GM12874 (cell line): ENCODE data around the gene PSMG4.

Experiments used
- TF ChIP-seq, protein P1 (sequence below): IDR thresholded peaks from 2 replicates; pipeline ENCODE4 v1.5.1; 2011; ENCODE audit warnings: low read depth, mild to moderate bottlenecking, control low read depth, low read length, moderate library complexity; ENCODE audit not compliant: insufficient read depth

The PSMG4 gene

DNA sequence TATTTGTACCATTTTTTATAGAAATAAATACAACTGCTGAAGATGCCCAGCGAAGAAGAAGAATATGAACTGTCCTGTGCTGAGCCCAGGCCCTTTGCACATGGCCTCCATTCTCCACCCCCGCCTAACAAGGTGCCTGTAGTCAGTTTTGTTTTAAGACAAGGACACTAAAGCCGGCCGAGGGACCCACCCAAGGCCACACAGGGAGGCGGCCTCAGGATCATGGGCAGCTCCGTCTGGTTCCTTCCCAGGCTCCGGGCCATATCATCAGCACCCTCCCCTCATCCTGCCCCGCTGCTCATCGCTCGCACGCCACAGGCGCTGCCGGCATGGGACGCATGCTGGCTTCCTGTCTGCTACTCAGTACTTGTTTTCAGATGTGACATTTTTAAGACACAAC, 21.3 kb downstream of the PSMG4 start:
- TF ChIP-seq, protein P1, sequence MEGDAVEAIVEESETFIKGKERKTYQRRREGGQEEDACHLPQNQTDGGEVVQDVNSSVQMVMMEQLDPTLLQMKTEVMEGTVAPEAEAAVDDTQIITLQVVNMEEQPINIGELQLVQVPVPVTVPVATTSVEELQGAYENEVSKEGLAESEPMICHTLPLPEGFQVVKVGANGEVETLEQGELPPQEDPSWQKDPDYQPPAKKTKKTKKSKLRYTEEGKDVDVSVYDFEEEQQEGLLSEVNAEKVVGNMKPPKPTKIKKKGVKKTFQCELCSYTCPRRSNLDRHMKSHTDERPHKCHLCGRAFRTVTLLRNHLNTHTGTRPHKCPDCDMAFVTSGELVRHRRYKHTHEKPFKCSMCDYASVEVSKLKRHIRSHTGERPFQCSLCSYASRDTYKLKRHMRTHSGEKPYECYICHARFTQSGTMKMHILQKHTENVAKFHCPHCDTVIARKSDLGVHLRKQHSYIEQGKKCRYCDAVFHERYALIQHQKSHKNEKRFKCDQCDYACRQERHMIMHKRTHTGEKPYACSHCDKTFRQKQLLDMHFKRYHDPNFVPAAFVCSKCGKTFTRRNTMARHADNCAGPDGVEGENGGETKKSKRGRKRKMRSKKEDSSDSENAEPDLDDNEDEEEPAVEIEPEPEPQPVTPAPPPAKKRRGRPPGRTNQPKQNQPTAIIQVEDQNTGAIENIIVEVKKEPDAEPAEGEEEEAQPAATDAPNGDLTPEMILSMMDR = no peak

DNA sequence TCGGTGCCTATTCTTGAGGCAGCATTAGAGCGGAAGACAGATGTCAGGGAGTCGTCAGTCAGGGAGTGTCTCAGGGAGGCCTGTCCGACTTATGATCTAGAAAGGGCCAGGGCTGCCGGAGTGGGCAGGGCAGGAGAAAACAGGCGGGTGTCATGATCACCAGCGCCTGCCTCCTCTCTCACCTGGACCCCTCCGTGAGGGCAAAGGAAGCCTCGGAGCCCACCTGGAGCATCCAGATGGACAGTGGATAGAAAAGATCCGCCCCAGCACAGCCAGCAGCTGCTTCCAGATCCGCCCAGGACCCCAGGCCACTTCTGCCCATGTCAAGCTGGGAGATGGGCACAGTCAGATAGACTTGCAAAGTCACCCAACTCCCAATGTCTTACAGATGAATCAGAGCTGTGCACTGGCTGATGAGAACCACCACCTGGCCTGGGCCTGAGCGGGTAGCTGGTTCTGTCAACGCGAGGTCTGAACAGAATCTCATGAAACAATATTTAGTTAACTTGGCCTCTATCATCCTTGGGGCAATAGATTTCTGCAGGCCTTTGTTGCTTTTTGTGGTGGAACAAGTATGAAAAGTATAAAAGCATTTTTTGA, 22.2 kb downstream of the PSMG4 start:
- TF ChIP-seq, protein P1 = no peak

DNA sequence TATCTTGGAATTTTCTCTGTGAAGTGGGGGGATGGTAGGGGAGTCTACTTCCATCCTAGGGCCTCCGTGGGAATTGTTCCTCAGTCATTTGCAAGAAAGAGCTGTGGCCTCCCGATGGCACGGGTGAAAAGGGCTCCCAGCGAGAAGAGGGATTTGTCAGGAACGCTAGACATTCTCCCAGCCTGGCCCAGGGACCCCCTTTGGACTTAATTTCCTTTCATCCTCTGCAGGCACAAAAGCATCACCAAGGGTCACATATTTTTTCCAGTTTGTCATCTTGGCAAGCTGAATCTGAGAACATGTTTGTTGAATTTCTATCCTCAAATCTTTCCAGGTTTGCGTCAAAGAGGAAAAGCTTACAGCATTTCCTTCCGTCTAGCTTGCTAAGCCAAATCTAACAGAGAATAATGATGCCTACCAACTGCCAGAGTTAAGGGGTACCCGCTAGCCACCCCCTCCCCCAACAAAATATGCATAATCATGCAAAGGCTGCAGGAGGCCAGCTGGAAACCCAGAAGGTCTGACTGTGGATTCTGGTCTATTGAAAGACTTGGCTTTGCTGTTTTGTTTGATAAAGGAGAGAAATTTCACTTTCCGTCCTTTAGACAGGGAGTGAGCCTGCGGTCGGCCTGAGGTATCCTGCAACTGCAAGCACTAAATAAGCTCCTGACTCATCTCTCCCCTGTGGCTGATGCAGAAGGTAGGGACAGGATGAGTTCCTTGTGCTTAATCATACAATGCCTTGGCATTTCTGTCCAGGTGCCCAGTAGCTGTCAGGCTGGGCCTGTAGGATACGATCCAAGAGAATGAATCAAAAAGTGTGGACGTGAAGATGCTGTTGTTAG, 23.1 kb downstream of the PSMG4 start:
- TF ChIP-seq, protein P1 = no peak

DNA sequence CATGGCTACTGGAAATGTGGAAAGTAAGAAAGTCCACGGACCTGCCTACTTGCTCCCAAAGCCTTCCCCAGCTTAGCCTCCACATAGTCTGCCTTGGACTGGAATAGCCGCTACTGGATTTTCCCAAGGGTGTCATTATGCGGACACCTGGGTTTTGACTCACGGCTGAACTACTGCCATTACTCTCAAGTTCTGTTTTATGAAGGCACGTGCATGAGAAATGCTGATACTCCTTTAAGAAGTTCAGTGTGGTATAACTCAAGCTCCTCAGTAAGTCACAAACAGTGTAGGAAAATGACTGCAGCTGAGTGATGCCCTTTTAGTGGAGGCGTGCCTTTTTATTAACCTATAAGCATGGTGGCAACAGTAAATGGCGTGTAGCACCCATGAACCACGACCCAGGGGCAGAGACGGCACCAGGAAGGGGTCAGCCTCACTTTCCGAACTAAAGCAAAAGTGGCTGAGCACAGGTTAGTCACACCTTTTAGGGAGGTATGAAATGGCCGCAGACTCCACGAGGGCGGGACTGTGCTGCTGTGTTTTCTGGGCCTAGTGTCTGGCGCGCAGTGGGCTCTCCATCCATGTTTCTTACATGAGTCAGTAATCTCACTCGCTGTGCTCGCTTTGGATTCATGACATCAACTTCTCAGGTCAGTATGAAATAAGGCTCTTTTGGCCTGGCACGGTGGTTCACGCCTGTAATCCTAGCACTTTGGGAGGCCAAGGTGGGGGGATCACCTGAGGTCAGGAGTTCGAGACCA, 23.9 kb downstream of the PSMG4 start:
- TF ChIP-seq, protein P1 = no peak

DNA sequence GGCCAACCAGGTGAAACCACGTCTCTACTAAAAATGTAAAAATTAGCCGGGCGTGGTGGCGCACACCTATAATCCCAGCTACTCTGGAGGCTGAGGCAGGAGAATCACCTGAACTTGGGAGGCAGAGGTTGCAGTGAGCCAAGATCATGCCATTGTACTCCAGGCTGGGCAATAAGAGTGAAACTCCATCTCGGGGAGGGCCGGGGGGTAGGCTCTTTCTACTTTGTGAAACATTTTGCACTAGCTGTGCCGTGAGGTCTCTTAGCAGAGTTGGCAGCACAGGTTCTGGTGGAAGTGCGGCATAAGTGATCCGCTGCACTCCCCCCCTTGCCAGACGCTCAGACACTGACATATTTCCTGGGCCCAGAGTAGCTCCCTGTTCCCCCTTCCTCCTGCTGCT, 24.5 kb downstream of the PSMG4 start:
- TF ChIP-seq, protein P1 = no peak

DNA sequence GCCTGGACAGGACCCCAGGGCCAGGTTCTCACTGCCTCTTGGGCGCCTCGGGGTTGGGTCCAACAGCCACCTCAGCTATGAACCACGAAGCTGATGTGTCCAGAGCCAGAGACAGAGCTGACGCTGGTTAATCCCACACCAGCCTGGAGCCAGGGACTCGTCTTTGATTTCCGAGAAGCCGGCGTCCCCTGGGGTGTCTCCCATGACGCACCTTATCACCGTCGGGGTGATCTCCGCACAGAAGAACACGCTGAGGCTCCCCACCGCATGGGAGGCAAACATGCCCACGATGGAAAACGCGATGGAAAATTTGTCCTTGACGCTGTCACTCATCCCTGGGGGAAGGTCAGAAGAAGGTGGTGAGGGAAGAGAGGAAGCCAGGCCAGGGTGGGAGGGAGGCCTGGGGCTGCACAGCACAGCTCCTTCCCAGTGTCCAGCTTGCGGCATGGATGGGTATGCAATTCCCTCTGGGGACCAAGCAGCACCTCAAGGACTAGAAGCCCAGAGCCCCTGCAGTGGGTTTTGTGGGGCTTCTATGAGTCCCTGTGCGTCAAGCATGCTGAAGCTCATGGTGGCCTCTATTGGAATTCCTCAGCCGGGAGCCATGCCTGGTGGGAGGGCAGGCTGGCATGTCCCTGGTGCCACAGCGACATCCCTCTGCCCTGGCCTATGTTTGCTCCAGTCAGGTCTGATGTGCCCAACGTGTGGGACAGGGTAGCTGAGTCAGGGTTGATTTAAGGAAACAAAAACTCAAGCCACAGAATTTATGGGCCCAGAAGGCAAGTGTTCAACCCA, 25.1 kb downstream of the PSMG4 start:
- TF ChIP-seq, protein P1 = no peak
